Activated CD4-positive, alpha-beta T cell treated with anti-CD3 and anti-CD28 coated beads, Interleukin-10, Interleukin-2, amounts not matched to agents 100 ng/mL and 50 ng/mL, durations not matched to agents 16 hours and 8 hours (primary cell): ENCODE results near the gene CFAP73.

Experiments used
- DNase-seq: peaks from one replicate; pipeline ENCODE4 v3.0.0-alpha.2; 2020

The CFAP73 gene

DNA sequence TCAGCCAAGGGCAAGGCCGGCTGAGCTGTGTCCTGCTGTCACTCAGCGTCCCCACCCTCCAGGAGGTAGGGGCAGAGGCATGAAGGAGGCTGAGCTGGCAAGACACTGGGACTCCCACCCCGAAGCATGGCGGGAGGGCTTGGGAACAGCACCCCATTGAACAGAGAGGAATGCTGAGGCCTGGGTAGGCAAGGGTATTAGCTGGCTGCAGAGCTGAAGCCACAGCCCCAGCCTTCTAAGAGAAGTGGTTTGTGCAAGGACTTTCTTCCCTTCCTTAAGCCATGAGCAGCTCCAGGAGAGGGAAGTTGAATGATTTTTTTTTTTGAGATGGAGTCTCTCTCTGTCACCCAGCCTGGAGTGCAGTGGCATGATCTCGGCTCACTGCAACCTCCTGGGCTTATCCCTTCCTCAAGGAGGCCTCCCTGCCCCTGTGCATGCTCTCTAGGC is 6.6 kb upstream of the CFAP73 start:
- no peak for DNase-seq

DNA sequence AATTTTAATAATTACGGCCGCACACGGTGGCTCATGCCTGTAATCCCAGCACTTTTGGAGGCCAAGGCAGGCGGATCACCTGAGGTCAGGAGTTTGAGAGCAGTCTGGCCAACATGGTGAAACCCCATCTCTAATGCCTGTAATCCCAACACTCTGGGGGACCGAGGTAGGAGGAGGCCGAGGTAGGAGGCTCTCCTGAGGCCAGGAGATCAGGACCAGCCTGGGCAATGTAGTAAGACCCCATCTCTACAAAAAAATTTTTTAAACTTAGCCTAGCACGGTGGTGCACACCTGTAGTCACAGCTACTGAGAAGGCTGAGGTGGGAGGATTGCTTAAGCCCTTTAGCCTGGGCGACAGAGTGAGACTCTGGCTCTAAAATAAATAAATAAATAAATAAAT is 5.6 kb upstream of the CFAP73 start:
- DNase-seq = no peak

DNA sequence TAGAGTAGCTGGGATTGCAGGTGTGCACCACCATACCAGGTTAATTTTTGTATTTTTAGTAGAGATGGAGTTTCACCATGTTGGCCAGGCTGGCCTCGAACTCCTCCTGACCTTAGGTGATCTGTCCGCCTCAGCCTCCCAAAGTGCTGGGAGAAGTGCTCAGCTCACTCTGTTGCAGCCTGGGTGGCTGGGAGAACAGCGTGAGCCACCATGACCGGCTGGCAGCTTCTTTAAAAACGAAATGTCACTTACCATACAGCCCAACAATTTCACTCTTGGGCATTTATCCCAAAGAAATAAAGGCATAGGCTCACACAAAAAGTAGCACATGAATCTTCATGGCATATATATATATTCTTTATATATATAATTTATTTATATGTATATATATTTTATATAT is 4.7 kb upstream of the CFAP73 start:
- DNase-seq = no peak

DNA sequence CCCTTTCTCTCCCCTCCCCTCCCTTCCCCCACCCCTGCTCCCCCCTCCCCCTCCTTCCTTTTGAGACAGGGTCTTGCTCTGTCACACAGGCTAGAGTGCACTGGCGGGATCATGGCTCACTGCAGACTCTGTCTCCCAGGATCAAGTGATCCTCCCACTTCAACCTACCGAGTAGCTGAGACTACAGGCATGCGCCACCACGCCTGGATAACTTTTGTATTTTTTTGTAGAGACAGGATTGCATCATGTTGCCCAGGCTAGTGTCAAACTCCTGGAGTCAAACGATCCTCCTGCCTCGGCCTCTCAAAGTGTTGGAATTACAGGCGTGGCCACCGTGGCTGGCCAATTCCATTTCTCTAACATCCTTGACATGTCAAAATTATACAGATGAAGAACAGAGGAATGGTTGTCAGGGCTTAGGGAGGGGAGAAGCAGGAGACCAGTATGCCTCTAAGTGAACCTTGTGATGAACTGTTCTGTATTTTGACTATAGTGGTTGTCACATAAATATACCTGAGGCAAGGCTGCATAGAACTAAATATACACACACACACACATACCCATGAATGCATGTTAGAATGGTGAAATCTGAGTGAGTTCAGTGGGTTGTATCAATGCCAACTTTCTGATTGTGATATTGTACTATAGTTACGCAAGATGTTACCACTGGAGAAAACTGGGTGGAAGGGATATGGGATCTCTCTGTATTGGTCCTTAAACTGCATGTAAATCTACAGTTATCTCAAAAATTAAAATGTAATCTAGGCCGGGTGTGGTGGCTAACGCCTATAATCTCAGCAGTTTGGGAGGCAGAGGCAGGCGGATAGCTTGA is 3.6 kb upstream of the CFAP73 start:
- DNase-seq = no peak

DNA sequence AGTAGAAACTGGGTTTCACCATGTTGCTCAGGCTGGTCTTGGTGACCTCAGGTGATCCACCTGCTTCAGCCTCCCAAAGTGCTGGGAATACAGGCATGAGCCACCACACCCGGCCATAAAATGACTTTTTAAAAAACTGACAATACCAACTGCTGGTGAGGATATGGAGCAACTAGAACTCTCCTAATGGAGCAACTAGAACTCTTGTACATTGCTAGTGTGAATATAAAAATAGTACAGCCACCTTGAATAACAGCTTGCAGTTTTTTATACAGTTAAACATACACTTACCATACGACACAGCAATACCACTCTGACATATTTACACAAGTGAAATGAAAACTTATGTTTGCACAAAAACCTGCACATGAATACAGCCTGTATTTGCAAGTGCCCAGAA is 2.5 kb upstream of the CFAP73 start:
- DNase-seq = no peak

DNA sequence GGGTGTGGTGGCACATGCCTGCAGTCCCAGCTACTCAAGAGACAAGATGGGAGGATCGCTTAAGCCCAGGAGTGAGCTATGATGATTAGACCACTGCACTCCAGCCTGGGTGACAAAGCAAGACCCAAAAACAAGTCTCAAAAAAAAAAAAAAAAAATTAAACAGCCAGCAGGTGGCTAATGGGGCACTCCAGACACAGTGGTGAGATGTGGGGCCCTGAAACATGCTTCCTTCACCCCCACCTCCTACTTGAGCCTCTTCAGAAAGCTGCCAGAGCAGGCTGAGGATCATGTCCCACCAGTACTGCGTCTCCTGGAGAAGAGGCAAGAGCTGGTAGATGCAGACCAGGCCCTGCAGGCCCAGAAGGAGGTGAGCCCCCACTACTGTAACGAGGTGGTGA is 2.1 kb downstream of the CFAP73 start:
- DNase-seq = no peak

DNA sequence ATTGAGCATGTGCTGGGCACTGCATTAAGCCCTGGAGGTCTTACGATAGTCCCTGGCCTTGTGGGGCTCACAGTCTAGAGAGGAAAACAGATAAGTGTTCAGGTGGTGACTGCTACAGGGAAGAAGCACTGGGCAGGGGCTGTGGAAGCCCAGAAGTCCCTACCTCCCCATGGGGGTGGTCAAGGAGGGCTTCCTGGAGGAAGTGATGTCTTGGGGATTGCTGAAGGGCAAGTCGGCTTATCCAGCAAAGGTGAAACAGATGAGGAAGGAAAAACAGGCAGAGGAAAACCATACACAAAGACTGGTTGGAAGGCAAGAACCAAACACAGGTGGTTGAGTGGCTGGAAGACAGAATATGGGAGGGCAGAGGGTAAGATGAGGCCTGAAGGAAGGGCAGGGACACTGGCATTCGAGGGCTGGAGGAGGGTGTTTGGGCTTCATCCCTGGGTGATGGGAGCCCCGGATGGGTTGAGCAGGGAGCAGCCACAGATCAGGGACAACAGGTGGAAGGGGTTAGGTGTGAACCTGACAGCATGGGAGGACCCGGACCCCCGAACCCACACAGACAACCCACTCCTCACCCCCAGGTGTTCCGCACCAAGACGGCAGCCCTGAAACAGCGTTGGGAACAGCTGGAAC is 2.8 kb downstream of the CFAP73 start:
- no peak for DNase-seq

DNA sequence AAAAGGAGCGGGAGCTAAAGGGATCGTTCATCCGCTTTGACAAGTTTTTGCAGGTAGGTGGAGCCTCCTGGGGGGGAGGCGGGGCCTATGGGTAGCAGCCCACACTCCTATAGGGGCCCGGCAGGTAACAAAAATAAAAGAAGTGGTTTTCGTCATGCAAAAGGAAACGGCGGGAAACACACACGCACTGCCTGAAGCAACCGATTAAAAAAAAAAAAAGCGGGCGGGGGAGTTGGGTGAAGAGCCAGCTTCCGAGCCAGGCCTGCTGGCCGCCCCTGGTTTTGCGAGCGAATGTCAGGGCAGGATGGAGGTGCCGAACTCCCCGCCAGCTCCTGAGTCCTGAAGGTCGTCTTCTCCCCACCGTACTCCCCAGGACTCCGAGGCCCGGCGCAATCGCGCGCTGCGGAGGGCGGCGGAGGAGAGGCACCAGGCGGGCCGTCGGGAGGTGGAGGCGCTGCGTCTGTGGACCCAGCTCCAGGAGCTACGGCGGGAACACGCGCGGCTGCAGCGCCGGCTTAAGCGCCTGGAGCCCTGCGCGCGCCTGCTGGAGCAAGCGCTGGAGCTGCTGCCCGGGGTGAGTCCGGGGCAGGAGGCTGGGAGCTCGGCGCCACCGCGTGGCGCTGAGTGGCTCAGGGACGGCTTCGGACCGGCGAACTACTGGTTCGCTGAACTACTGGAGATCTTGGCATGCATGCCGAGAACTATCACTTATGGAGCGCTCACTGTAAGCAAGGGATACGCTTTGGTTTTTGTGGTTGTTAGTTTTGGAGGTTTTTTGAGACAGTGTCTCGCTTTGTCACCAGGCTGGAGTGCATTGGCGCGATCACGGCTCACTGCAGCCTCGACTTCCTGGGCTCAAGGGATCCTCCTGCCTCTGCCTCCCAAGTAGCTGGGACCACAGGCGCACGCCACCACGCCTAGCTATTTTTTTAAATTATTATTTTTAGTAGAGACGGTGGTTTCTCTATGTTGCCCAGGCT is 3.6 kb downstream of the CFAP73 start:
- peak; percentile 69 for DNase-seq

DNA sequence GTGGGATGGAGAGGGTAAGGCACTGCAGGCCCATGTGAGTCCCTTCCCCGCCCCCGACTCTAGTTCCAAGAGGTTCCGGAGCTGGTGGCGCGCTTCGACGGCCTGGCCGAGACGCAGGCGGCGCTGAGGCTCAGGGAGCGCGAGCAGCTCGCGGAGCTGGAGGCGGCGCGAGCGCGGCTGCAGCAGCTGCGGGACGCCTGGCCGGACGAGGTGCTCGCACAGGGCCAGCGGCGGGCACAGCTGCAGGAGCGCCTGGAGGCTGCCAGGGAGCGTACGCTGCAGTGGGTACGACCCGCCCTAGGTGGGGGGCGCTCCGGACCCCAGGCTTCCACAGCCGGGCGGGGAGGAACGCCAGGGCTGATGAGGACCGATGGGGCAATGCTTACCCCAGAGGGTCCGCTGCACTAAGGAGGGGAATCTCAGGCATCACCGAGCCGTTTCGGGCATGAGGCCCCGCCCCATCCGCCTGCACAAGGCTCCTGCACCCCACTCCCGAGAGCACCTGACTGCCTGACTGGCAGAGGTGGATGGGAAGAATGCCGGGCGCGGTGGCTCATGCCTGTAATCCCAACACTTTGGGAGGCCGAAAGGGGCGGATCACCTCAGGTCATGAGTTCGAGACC is 4.9 kb downstream of the CFAP73 start:
- DNase-seq = peak; percentile 20

DNA sequence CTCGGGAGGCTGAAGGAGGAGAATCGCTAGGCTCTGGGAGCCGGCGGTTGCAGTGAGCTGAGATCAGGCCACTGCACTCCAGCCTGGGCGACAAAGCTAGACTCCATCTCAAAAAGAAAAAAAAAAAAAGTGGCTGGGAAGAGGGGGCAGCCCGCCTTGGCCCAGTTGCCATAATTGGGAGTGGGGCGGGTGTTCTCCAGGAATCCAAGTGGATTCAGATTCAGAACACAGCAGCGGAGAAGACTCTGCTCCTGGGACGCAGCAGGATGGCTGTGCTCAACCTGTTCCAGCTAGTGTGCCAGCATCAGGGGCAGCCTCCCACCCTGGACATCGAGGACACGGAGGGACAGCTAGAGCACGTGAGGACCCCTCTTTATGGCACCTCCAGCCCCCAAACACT is 5.5 kb downstream of the CFAP73 start:
- no peak for DNase-seq

DNA sequence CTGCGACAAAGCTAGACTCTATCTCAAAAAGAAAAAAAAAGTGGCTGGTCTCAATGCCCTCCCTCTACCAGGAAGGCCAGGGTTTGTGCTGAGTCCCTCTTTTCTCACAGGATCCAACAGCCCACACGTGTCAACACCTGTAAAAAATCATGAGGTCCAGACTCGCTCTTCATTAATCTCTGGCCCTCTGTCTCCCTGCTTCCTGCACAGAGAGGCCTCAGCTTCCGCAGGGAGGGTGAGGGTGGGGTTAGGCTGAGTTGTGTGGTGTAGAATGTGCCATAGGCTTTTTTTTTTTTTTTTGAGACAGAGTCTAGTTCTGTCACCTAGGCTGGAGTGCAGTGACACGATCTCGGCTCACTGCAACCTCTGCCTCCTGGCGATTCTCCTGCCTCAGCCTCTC is 6.1 kb downstream of the CFAP73 start:
- no peak for DNase-seq

DNA sequence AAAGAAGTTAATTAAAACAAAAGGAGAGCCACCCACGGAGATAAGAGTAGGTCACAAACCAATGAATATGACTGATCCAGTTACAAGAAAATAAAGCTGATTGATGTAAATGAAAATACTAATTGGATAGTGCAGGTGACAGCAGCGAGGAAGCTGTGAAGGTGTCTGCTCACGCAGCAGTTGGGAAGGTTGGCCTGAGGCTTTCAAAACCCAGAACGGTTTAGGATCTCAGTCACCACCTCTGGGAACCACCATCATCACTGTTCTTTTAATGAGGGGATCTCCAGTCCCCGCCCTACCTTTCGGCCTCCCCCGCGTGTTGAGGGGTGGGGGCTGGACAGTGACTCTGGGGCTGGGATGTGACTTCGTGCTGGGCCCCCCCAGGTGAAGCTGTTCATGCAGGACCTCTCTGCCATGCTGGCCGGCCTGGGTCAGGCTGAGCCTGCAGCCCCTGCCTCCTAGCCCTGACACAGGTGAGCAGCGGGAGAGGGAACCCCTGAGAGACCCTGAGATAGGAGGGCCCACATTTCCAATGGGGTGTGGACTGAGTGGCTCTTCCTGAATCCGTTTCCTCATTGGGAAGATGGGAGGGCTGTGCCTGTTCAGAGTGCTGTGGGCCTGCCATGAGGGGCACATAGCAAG is 7.8 kb downstream of the CFAP73 start:
- DNase-seq = no peak

DNA sequence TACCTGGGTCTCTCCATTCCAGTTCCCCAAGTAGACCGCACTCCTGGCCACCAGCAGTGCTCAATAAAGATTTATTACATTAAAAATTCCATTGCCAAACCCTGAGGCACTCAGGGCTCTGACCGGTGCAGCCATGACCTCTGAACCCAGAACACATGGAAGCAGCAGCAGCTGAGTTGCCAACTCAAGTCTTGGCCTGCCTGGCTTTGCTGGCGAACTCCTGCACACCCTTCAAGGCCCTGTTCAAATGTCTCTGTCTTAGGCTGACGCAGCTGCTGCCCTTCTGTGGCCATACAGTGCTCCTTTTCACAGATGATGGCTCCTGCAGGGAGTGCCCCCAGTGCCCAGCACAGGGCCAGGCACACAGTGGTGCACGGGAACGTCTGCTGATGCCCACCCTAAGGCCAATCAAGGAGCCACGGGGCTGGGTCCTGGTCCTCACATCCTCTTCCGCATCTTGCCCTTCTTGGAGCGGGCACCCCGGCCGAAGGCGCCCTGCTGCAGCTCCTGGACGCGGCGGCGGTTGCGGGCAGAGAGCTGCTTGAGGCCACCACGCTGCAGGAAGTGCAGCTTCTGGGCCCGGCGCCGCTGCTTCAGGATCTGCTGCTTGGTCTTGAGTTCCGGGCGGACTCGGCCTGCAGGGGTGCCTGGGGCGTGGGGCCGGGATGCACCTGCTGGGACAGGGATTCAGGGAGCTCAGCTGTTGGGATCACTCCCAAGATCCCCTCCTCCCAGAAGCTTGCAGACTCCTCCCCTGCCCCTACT is 9.1 kb downstream of the CFAP73 start:
- DNase-seq = no peak

DNA sequence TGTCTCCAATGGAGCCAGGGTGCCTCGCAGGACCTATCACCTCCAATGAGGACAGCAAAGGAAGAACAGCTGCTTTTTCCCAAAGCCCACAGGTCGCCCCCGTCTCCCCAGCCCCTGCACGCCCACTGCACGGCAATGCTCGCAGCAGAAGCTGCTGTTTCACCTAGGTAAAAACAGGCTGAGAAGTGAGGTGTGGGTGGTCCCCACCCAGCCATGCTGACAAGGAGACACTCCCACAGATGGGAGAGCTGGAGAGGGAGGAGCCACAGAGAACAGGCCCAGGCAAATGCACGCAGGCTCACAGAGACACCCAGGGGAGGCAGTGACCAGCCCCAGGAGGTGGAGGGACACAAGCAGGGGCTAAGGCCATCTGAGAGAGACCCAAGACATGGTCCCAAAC is 10.4 kb downstream of the CFAP73 start:
- DNase-seq = no peak

DNA sequence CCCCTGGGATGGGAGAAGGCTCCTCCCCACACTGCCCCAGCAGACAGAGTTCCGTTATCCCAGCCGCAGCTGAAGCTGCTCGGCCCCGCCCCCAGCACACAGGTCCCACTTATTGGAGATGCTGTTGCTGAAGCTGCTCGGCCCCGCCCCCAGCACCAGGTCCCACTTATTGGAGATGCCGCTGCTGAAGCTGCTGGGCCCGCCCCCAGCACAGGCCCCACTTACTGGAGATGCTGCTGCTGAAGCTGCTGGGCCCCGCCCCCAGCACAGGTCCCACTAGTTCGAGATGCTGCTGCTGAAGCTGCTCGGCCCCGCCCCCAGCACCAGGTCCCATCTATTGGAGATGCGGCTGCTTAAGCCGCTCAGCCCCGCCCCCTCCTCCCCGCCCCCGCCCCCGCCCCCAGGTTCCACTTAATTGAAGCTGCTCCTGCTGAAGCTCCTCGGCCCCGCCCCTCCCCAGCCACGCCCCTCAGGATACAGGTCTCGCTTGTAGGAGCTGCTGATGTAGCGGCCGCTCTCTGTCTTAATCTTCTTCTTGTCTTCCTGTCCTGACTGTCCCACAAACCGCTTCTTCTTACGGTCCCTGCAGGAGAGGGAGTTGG is 12.0 kb downstream of the CFAP73 start:
- DNase-seq = peak; percentile 49

DNA sequence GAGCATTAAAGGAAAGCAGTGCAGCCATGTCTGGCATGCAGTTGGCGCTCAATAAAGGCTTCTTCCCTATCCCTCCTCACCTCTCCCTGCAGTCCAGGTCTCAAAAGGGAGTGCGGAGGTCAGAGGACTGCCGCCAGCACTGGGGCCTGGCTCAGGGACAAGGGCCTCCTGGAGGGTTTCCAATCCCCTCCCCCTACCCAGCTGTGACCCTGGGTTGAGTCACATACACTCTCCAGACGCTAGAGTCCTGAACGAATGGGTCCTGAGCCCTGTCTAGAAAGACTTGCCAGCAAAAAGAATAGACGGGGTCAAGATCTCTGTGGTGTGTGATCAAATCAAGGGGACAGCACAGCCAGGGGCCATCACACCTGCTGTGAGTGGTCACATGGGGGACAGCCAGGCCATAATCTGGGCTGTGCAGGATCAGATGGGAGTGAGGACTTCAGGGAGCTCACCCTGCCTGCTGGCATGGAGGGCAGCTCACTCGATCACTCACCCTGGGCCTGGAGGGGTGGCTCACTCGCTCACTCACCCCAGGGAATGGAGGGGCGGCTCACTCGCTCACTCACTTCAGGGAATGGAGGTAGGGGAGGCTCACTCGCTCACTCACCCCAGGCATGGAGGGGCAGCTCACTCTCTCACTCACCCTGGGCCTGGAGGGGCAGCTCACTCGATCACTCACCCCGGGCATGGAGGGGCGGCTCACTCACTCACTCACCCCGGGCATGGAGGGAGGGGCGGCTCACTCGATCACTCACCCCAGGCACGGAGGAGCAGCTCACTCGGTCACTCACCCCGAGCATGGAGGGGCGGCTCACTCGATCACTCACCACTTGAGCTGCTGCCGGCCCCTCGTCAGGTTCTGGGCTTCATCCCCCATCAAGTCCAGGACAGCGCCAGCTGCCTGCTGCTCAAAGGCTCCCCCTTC is 12.8 kb downstream of the CFAP73 start:
- no peak for DNase-seq

DNA sequence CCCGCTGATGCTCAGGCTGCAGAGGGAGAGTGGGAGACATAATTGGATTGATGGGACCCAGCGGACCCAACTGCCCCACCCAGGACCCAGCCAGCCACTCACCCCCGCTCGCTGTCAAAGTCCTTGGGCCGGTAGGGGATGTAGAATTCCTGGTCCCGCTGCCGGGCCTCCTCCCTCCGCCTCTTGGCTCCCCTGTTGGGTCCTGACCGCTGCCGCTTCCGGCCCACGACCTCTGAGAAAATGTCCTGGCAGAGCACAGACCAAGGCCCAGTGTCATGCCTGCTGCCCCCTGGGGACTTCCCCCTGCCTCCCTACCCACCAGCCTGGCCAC is 13.5 kb downstream of the CFAP73 start:
- DNase-seq = no peak

DNA sequence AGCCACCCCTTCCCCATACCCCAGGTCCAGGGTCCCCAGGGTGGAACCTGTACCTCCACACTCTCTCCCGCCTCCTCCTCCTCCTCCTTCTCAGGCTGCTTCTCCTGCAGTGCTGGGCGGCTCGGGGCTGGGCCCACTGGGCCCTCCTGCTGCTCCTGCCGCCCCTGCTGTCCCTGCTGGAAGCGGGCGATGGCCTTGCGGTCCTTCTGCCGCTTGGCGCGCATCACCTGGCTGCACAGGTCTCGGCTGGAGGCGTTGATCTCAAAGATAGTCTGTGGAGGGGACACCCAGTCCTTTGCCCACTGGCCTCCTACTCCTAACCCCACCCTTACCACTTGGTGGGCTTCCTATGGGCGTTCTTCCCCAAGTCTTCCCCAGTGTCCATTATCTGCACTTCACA is 14.5 kb downstream of the CFAP73 start:
- no peak for DNase-seq

DNA sequence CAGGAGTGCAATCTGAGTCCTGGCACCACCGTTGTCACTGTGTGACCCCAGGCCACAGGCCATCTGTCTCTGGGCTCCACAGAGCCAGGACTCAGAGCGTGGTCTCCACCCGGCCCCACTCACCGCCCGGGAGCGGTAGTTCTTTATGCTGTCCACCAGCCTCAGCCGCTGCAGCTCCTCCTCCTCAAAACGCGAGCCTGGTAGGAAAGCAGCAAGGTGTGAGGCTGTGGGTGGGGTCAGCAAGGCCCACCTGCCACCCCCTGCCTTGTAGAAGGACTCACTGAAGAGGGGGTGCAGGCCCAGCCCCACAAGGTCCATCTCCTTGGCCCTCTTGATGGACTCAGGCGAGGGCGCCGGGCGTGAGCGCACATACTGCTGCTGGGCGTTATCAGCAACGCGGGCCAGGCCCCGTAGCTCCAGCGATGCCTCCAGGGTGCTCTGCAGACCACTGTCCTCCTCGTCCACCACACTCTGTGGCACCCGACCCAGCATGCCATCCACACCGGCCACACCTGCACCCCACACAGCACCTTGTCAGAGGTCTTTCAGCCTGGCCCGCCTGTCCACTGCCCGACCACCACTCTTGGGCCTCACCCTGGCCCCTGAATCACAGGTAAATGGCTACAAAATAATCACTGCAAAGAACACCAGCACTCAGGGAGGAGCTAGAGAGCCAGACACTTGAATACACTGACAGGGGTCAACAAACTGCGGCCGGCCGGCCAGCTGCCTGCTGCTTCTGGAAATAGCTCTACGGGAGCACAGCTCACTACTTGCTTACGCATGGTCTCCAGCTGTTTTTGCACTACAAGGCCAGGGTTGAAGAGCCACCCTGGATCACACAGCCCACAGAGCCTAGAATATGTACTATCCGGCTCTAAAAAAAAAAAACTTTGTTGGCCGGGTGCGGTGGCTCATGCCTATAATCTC is 16.3 kb downstream of the CFAP73 start:
- DNase-seq = no peak
